Middle frontal gyrus (tissue), 1 donor: ENCODE measurements around the gene HSP90AB1.
A peak's percentile ranks its signal among the peaks of the same experiment; 100 is the strongest.

ENCODE experiments used
- DNase-seq: peaks from one replicate; pipeline ENCODE4 v3.0.0-alpha.2; 2015; ENCODE audit warnings: low spot score; ENCODE audit errors: extremely low spot score

HSP90AB1 gene

GRCh38 chr6:44255105-44255808 is 8.4 kb downstream of the HSP90AB1 start:
- DNase-seq, result no peak

- no peak for DNase-seq
These were observed 9.2 kb downstream of the HSP90AB1 start for GRCh38 chr6:44255871-44256774.

- DNase-seq, result no peak
These were observed 9.8 kb downstream of the HSP90AB1 start for GRCh38 chr6:44256775-44257024.

- peak; percentile 65 for DNase-seq
These were observed 10.3 kb downstream of the HSP90AB1 start, which contains the start of gene SLC35B2 for GRCh38 chr6:44257025-44257752. Gene SLC35B2, minus strand, starts transcription at chr6:44257528. Its CDS starts 118 bp downstream, at chr6:44257410.

- no peak for DNase-seq
These were observed 10.9 kb downstream of the HSP90AB1 start for GRCh38 chr6:44257753-44258324.

- DNase-seq, result no peak
These were observed 11.5 kb downstream of the HSP90AB1 start for GRCh38 chr6:44258325-44258863.

- DNase-seq, result no peak
These were observed 12.0 kb downstream of the HSP90AB1 start for GRCh38 chr6:44258921-44259320.

- no peak for DNase-seq
These were observed 13.1 kb downstream of the HSP90AB1 start for GRCh38 chr6:44260011-44260410.

- no peak for DNase-seq
These were observed 13.8 kb downstream of the HSP90AB1 start for GRCh38 chr6:44260451-44261297.

- DNase-seq, result no peak
These were observed 14.7 kb downstream of the HSP90AB1 start for GRCh38 chr6:44261581-44261980.

- no peak for DNase-seq
These were observed 15.8 kb downstream of the HSP90AB1 start for GRCh38 chr6:44262467-44263353.

GRCh38 chr6:44263354-44264100 is 16.6 kb downstream of the HSP90AB1 start:
- no peak for DNase-seq

GRCh38 chr6:44264154-44265006 is 17.5 kb downstream of the HSP90AB1 start:
- DNase-seq, result no peak

- peak; percentile 80 for DNase-seq
These were observed 18.3 kb downstream of the HSP90AB1 start, which contains the start of gene NFKBIE for GRCh38 chr6:44265007-44265721. Gene NFKBIE, minus strand, starts transcription at chr6:44265551. Its CDS starts 205 bp downstream, at chr6:44265346.

GRCh38 chr6:44265722-44266233 is 18.9 kb downstream of the HSP90AB1 start:
- no peak for DNase-seq

- no peak for DNase-seq
These were observed 19.4 kb downstream of the HSP90AB1 start for GRCh38 chr6:44266347-44266746.

- DNase-seq, result no peak
These were observed 20.4 kb downstream of the HSP90AB1 start for GRCh38 chr6:44267252-44267651.
